Hypothalamus (tissue), 51 donors: Measurements from ENCODE around the gene SIRT1.
"Not testable (repeated sequence)": the region's sequence is repeated elsewhere in the genome, so short reads cannot be mapped to it uniquely, and the experiment has no call there.

Experiments
- DNase-seq, 51 donors: peaks; one replicate each; lab custom pipeline; 2025; lab: John Stamatoyannopoulos, UW

SIRT1 gene

GRCh38 chr10:67943917-67944316 lies 59.5 kb downstream of the SIRT1 start:
- DNase-seq, result no peak

GRCh38 chr10:67955614-67956013 lies 71.2 kb downstream of the SIRT1 start:
- DNase-seq, result no peak

GRCh38 chr10:67959839-67960476 lies 75.5 kb downstream of the SIRT1 start:
- no peak for DNase-seq

GRCh38 chr10:67965456-67965855 lies 81.0 kb downstream of the SIRT1 start:
- no peak for DNase-seq

GRCh38 chr10:67966035-67966434 lies 81.6 kb downstream of the SIRT1 start:
- DNase-seq, result not testable (repeated sequence)
